NCI-H2196 treated with DMSO at 0.1 percent for 48 hours (cell line): ENCODE results near the gene SRR.

Experiments
- DNase-seq: peaks from one replicate; lab custom pipeline; 2025; ENCODE audit not compliant: unreplicated experiment; lab: John Stamatoyannopoulos, UW

The SRR gene

DNA sequence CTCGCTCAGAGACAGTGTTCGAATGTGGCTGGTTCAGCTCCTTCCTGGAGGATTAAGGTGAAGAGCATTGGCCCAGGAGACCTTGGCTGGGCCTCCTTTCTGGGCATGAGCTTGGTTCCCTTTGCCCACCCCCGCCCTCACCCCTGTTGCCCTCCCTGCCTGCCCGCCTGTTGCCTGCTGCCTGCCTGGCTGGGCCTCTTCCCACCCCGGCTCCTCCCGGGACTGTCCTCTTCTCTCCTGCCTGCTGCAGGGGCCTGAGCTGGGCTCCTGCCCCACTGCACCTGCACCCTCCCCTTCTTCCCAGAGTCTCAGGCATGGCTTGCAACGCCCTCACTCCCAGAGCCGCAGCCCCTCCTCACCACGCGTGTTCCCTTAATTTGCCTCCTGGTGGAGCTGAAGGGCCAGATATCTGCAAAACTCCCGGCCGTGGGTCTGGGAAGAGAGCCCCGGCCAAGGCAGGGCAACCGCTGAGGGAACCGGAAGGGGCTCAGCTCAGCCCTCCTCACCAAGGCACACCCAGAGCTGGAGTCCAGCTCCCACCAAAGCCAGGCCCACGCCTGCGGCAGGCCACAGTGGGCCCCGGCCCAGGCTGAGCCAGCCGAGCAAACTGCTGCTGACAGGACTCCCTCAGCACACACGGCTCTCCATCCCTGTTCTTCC is 65.9 kb downstream of the SRR start:
- DNase-seq = no peak

DNA sequence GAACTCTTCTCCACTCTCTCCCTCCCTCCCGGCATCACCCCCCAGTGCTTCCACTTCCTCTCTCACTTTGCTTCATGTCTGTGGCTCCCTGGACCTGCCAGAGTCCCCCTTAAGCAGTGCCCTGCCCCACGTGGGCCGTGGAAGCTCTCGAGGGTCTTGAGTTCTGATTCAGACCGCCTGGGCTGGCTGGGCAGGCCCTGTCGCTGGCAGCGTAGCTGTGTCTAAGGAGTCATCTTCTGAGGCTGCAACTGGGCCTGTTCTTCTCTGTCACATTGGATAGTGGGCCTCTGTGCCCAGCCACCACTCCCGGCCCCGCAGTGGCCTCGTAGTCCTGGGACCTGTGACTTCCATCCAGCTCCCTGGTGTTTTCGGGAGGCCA is 66.5 kb downstream of the SRR start:
- DNase-seq = no peak

- no peak for DNase-seq
Measured at GRCh38 chr17:2371183-2372130, 67.7 kb downstream of the SRR start.

GRCh38 chr17:2372180-2372579 is 68.4 kb downstream of the SRR start:
- DNase-seq = no peak

DNA sequence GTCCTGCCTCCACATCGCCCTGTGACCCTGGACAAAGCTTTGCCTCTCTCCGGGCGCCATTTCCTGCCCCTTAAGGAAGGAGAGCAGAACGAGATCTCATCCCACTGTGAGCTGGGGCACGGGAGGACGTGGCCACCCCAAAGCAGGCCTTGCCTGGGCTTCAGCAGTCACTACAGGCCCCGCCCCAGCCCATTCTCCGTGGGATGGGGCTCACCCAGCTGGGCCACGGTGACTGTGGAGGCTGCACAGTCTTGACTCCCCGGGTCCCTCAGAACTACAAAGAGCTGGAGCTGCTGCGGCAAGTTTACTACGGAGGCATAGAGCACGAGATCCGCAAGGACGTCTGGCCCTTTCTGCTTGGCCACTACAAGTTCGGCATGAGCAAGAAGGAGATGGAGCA is 68.9 kb downstream of the SRR start:
- DNase-seq = no peak

DNA sequence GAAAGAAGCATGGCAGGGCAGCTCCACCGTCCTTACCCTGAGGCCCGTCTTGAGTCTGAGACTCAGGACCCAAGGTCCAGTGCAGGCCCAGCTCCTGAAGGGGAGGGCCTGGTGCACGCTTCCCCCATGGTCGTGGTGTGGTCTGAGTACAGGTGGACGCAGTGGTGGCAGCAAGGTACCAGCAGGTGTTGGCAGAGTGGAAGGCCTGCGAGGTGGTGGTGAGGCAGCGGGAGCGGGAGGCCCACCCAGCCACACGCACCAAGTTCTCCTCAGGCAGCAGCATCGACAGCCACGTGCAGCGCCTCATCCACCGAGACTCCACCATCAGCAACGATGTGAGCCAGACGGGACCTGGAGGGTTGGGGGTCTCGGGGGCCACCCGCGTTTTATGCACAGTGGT is 69.4 kb downstream of the SRR start:
- DNase-seq = no peak
